NCI-H187 (cell line): ENCODE results near the gene AKNA.

Experiments used
- DNase-seq, 2 experiments: peaks; one replicate each; lab custom pipeline; 2025; lab: John Stamatoyannopoulos, UW

Gene AKNA

GRCh38 chr9:114284316-114285060 lies 103.3 kb downstream of the AKNA start:
- DNase-seq = no peak
